ENCODE results near the gene NOD1.

Gene NOD1

GRCh38 chr7:30412782-30413504, 65.6 kb downstream of the NOD1 start:
- H3K4me3 ChIP-seq (ENCODE audit: low read length) = no peak overlapping the region
- peak; percentile 76 for DNase-seq (ENCODE audit: low read depth)
- TF ChIP-seq, protein P1, sequence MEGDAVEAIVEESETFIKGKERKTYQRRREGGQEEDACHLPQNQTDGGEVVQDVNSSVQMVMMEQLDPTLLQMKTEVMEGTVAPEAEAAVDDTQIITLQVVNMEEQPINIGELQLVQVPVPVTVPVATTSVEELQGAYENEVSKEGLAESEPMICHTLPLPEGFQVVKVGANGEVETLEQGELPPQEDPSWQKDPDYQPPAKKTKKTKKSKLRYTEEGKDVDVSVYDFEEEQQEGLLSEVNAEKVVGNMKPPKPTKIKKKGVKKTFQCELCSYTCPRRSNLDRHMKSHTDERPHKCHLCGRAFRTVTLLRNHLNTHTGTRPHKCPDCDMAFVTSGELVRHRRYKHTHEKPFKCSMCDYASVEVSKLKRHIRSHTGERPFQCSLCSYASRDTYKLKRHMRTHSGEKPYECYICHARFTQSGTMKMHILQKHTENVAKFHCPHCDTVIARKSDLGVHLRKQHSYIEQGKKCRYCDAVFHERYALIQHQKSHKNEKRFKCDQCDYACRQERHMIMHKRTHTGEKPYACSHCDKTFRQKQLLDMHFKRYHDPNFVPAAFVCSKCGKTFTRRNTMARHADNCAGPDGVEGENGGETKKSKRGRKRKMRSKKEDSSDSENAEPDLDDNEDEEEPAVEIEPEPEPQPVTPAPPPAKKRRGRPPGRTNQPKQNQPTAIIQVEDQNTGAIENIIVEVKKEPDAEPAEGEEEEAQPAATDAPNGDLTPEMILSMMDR (conservative IDR thresholded peaks at IDR 0.05; ENCODE audit: low read depth, low read length) = peak; percentile 56

- no peak for DNase-seq (ENCODE audit: low read depth)
- TF ChIP-seq, protein P1 (conservative IDR thresholded peaks at IDR 0.05; ENCODE audit: low read depth, low read length) = no peak
- H3K4me3 ChIP-seq (ENCODE audit: low read length) = no peak overlapping the region
Observed at GRCh38 chr7:30411897-30412296, 66.7 kb downstream of the NOD1 start.

GRCh38 chr7:30411173-30411572, 67.4 kb downstream of the NOD1 start:
- no peak for DNase-seq (ENCODE audit: low read depth)
- TF ChIP-seq, protein P1 (conservative IDR thresholded peaks at IDR 0.05; ENCODE audit: low read depth, low read length) = no peak
- H3K4me3 ChIP-seq (ENCODE audit: low read length) = no peak overlapping the region

DNA sequence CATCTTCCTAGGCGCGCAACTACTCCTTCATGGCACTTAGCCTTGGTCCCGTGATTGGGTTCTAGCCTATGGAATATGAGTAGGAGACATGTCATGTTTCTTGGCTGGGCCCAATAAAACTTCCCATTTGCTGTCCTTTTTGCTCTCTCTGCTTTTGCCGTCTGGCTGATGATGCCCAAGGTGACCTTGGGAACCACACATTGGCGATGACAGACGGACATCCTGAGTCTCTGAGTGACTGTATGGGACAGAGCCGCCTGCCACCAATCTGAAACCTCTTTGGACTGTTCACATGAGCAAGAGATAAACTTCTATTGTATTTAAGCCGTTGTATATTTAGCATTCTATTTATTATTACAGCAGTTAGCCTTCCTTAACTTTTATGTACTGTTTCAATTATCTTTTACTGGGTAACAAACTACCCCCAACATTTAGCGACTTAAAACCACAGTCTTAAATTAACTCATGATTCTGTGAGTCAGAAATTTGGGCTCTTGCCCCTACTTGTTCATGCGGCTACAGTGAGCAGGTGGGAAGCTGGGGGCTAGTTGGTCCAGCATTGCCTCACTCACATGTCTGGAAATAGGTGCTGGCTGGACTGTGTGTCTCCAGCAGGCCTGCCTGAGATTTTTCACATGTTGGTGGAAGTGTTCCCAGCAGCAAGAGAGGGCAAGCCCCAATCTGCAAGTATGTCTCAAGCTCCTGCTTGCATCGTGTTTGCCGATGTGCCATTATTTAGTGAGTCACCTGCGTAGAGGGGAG, 71.7 kb downstream of the NOD1 start:
- peak; percentile 24 for DNase-seq (ENCODE audit: low read depth)
- no peak overlapping the region for H3K4me3 ChIP-seq (ENCODE audit: low read length)
- TF ChIP-seq, protein P1 (conservative IDR thresholded peaks at IDR 0.05; ENCODE audit: low read depth, low read length) = no peak

GRCh38 chr7:30405179-30405578, 73.4 kb downstream of the NOD1 start:
- no peak overlapping the region for H3K4me3 ChIP-seq (ENCODE audit: low read length)
- no peak for DNase-seq (ENCODE audit: low read depth)
- TF ChIP-seq, protein P1 (conservative IDR thresholded peaks at IDR 0.05; ENCODE audit: low read depth, low read length) = no peak

- H3K4me3 ChIP-seq (ENCODE audit: low read length) = no peak overlapping the region
- no peak for DNase-seq (ENCODE audit: low read depth)
- TF ChIP-seq, protein P1 (conservative IDR thresholded peaks at IDR 0.05; ENCODE audit: low read depth, low read length) = no peak
Observed at GRCh38 chr7:30403477-30403876, 75.1 kb downstream of the NOD1 start.

- TF ChIP-seq, protein P1 (conservative IDR thresholded peaks at IDR 0.05; ENCODE audit: low read depth, low read length) = peak; percentile 32
- DNase-seq (ENCODE audit: low read depth) = no peak
- H3K4me3 ChIP-seq (ENCODE audit: low read length) = no peak overlapping the region
Observed at GRCh38 chr7:30396389-30396788, 82.2 kb downstream of the NOD1 start.

All from retinal pigment epithelial cell (primary cell).